Astrocyte of the cerebellum (primary cell): ENCODE results near the gene CLEC5A.
"Not testable (repeated sequence)": the region's sequence is repeated elsewhere in the genome, so short reads cannot be mapped to it uniquely, and the experiment has no call there.

ENCODE experiments used
- DNase-seq: peaks from one replicate; pipeline ENCODE4 v3.0.0-alpha.2; 2011; ENCODE audit warnings: low read depth
- H3K4me3 ChIP-seq: 2 replicates; pipeline ENCODE4 v1.5.1; 2011; ENCODE audit warnings: mild to moderate bottlenecking, low read depth, low read length, moderate library complexity
- CTCF ChIP-seq: IDR thresholded peaks from 2 replicates; pipeline ENCODE4 v1.5.1; 2012; ENCODE audit warnings: low read length, low read depth, moderate library complexity, mild to moderate bottlenecking; ENCODE audit errors: missing control alignments
- in situ Hi-C: cut with HindIII; loops from 2 replicates; pipeline ENCODE4 v1.10.0; 2017; ENCODE audit warnings: low sequenced_read_pairs

CLEC5A gene

GRCh38 chr7:141928845-141929195 is 18.0 kb downstream of the CLEC5A start:
- TF ChIP-seq CTCF: no peak
- no peak for DNase-seq
- in situ Hi-C loops: loop anchor here (10.0 kb wide), 1 partner anchor 64 kb away; no protein-coding TSS in a partner anchor
- no peak overlapping the region for H3K4me3 ChIP-seq

- no peak for TF ChIP-seq CTCF
- H3K4me3 ChIP-seq: no peak overlapping the region
- in situ Hi-C loops: loop anchor here (10.0 kb wide), 1 partner anchor 63 kb away; no protein-coding TSS in a partner anchor
- no peak for DNase-seq
Measured at GRCh38 chr7:141928146-141928844, 18.5 kb downstream of the CLEC5A start.

- in situ Hi-C loops: loop anchor here (10.0 kb wide), 1 partner anchor 55 kb away; no protein-coding TSS in a partner anchor
- H3K4me3 ChIP-seq: no peak overlapping the region
- TF ChIP-seq CTCF: no peak
- DNase-seq: no peak
Measured at GRCh38 chr7:141920281-141920680, 26.5 kb downstream of the CLEC5A start.

GRCh38 chr7:141916099-141916498 is 30.7 kb downstream of the CLEC5A start, which contains the start of gene OR9A4:
OR9A4 (plus strand) TSS chr7:141916399; CDS start chr7:141918876, 2,477 bp downstream.
- in situ Hi-C loops: no loop called here
- no peak within 1 kb of the TSS for H3K4me3 ChIP-seq
- no peak for DNase-seq
- TF ChIP-seq CTCF: no peak

GRCh38 chr7:141915565-141915964 is 31.2 kb downstream of the CLEC5A start:
- H3K4me3 ChIP-seq: no peak overlapping the region
- TF ChIP-seq CTCF: no peak
- DNase-seq: no peak
- in situ Hi-C loops: no loop called here

- in situ Hi-C loops: no loop called here
- DNase-seq: no peak
- no peak overlapping the region for H3K4me3 ChIP-seq
- no peak for TF ChIP-seq CTCF
Measured at GRCh38 chr7:141911391-141911790, 35.4 kb downstream of the CLEC5A start.

- in situ Hi-C loops: no loop called here
- no peak for DNase-seq
- no peak overlapping the region for H3K4me3 ChIP-seq
- no peak for TF ChIP-seq CTCF
Measured at GRCh38 chr7:141906285-141906684, 40.5 kb downstream of the CLEC5A start.

GRCh38 chr7:141899366-141899765 is 47.4 kb downstream of the CLEC5A start:
- in situ Hi-C loops, DNase-seq, H3K4me3 ChIP-seq: not testable (repeated sequence)
